Neural cell (in vitro differentiated cells): ENCODE results near the gene C2orf49. TPM values are rescaled to one million over a fixed set of nuclear protein-coding genes. Genes with fewer than 3 reads are reported as not detected.

Source experiments
- H2AFZ ChIP-seq: fragments of 200-600, 300-800 bp; sonication (generic), shearing (Covaris generic); 2 replicates; pipeline ENCODE4 v1.6.0; 2014; ENCODE audit warnings: low read depth, mild to moderate bottlenecking, antibody characterized with exemption, low read length, moderate library complexity
- H3F3A ChIP-seq: fragments of 200-600 bp; shearing (Covaris generic); 2 replicates; pipeline ENCODE4 v1.6.1; 2016; ENCODE audit warnings: mild to moderate bottlenecking, moderate library complexity, mixed read lengths, antibody characterized with exemption, low read length; ENCODE audit not compliant: insufficient read depth, poor library complexity, severe bottlenecking
- H3K27ac ChIP-seq: fragments of 200-600, 300-800 bp; sonication (generic), shearing (Covaris generic); 2 replicates; pipeline ENCODE4 v1.5.1; 2014; ENCODE audit warnings: mild to moderate bottlenecking, low read length, moderate library complexity
- H3K27me3 ChIP-seq: fragments of 300-800, 200-600 bp; sonication (generic), shearing (Covaris generic); 2 replicates; pipeline ENCODE4 v1.6.0; 2014; ENCODE audit warnings: mild to moderate bottlenecking, low read depth, low read length, moderate library complexity; ENCODE audit not compliant: insufficient read depth
- H3K36me3 ChIP-seq: fragments of 300-800, 200-600 bp; sonication (generic), shearing (Covaris generic); 2 replicates; pipeline ENCODE4 v1.5.1; 2014; ENCODE audit warnings: mild to moderate bottlenecking, antibody characterized with exemption, low read length, moderate library complexity; ENCODE audit not compliant: insufficient read depth
- H3K4me2 ChIP-seq: fragments of 300-800, 200-600 bp; sonication (generic), shearing (Covaris generic); 2 replicates; pipeline ENCODE4 v1.6.0; 2014; ENCODE audit warnings: mild to moderate bottlenecking, low read length
- H3K4me3 ChIP-seq: fragments of 300-800, 200-600 bp; sonication (generic), shearing (Covaris generic); 2 replicates; pipeline ENCODE4 v1.5.1; 2014; ENCODE audit warnings: mild to moderate bottlenecking, low read length, moderate library complexity
- H3K79me2 ChIP-seq: fragments of 200-600 bp; shearing (Covaris generic); replicated peaks from 2 replicates; pipeline ENCODE4 v1.6.0; 2014; ENCODE audit warnings: mild to moderate bottlenecking, low read length, moderate library complexity; ENCODE audit not compliant: insufficient read depth
- H3K9ac ChIP-seq: fragments of 300-800, 200-600 bp; sonication (generic), shearing (Covaris generic); 2 replicates; pipeline ENCODE4 v1.6.1; 2016; ENCODE audit warnings: mild to moderate bottlenecking, low read length, mixed read lengths
- H3K9me2 ChIP-seq: fragments of 200-600 bp; shearing (Covaris generic); 2 replicates; pipeline ENCODE4 v1.6.1; 2016; ENCODE audit warnings: mild to moderate bottlenecking, low read length, mixed read lengths; ENCODE audit not compliant: insufficient read depth
- H3K9me3 ChIP-seq: fragments of 200-600, 300-800 bp; sonication (generic), shearing (Covaris generic); 2 replicates; pipeline ENCODE4 v1.6.1; 2016; ENCODE audit warnings: mild to moderate bottlenecking, mixed run types, low read length, moderate library complexity, mixed read lengths
- H4K20me1 ChIP-seq: fragments of 200-600 bp; shearing (Covaris generic); 2 replicates; pipeline ENCODE4 v1.6.1; 2016; ENCODE audit warnings: mild to moderate bottlenecking, mixed run types; ENCODE audit not compliant: insufficient read depth
- EP300 ChIP-seq: fragments of 450-650 bp; conservative IDR thresholded peaks from 2 replicates; pipeline ENCODE4 v1.6.1; 2014; ENCODE audit warnings: antibody characterized with exemption, mild to moderate bottlenecking, moderate library complexity; ENCODE audit not compliant: poor library complexity, severe bottlenecking
- EZH2 ChIP-seq: fragments of 200-600, 300-800 bp; shearing (Covaris generic), sonication (generic); IDR thresholded peaks from 2 replicates; pipeline ENCODE4 v1.6.1; 2014; ENCODE audit warnings: antibody characterized with exemption, low read length, borderline replicate concordance, mild to moderate bottlenecking; ENCODE audit not compliant: insufficient read depth, poor library complexity, severe bottlenecking
- MXI1 ChIP-seq: fragments of 450-650 bp; conservative IDR thresholded peaks from 2 replicates; pipeline ENCODE4 v1.6.1; 2014; ENCODE audit warnings: antibody characterized with exemption, mild to moderate bottlenecking; ENCODE audit not compliant: poor library complexity, severe bottlenecking
- POLR2AphosphoS5 ChIP-seq: IDR thresholded peaks from 2 replicates; pipeline ENCODE4 v1.6.1; 2012
- RAD21 ChIP-seq: fragments of 450-650 bp; conservative IDR thresholded peaks from 2 replicates; pipeline ENCODE4 v1.6.1; 2014; ENCODE audit warnings: antibody characterized with exemption, mild to moderate bottlenecking, moderate library complexity
- SMC3 ChIP-seq: fragments of 450-650 bp; conservative IDR thresholded peaks from 2 replicates; pipeline ENCODE4 v1.6.1; 2014; ENCODE audit warnings: antibody characterized with exemption, mild to moderate bottlenecking, moderate library complexity; ENCODE audit not compliant: poor library complexity
- TAF1 ChIP-seq: IDR thresholded peaks from 2 replicates; pipeline ENCODE4 v1.6.1; 2012; ENCODE audit warnings: low read depth
- polyA plus RNA-seq: library from polyadenylated mRNA; depleted of rRNA; stranded (reverse); fragments of >200 nt; gene quantifications from 2 replicates; pipeline ENCODE4 v1.2.3, GENCODE V29; 2014
- TF ChIP-seq, protein P1 (sequence below): fragments of 450-650 bp; IDR thresholded peaks from 2 replicates; pipeline ENCODE4 v1.5.1; 2014; ENCODE audit warnings: antibody characterized with exemption, mild to moderate bottlenecking, moderate library complexity; ENCODE audit not compliant: poor library complexity, severe bottlenecking
- TF ChIP-seq, protein P2 (sequence below): IDR thresholded peaks from 2 replicates; pipeline ENCODE4 v1.6.1; 2012; ENCODE audit warnings: borderline replicate concordance

C2orf49 gene
- polyA plus RNA-seq, 1 donor from 2014 or later = 35.6 TPM

DNA sequence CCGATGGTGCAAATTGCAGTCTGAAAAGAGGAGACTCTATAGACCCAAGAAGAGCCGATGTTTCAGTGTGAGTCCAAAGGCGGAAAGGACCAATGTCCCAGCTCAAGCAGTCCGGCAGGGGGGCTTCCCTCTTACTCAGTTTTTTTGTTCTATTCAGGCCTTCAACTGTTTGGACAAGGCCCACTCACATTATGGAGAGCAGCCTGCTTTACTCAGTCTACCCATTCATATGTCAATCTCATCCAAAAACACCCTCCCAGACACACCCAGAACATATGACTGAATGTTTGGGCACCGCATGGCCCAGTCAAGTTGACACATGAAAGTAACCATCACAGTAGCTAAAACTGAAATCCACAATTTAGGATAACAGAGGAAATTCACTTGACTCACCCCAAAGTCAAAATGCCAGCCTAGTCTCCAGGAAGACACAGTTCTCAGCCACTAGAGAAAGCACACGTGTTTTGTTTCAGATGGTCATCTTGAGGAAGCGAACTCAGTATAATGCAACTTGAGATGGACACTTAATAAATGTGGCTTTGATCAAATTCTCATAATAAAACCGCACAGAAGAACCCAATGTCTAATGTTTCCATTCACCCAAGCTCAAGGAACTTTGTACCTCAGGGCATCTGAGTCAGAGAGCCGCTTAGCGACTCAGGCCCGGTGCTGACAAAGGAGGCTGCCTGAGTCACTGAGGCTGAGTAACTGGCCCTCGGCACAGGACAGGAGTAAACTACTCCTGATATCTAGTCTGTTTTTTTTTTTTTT lies 59.1 kb downstream of the C2orf49 start:
- H3K79me2 ChIP-seq = no peaks in the 10 kb centered on the region
- H3K9me2 ChIP-seq = no peaks in the 10 kb centered on the region
- no peak overlapping the region for H3K27ac ChIP-seq
- H3K27me3 ChIP-seq = peaks cover 23% of the 10 kb centered on the region
- H3K9me3 ChIP-seq = no peaks in the 10 kb centered on the region
- no peaks in the 10 kb centered on the region for H4K20me1 ChIP-seq
- no peak overlapping the region for H2AFZ ChIP-seq
- no peak overlapping the region for H3K4me3 ChIP-seq
- H3K36me3 ChIP-seq = no peaks in the 10 kb centered on the region
- TF ChIP-seq POLR2AphosphoS5 (no peak), SMC3 (no peak), EZH2 (no peak), RAD21 (no peak), EP300 (no peak), MXI1 (no peak), TAF1 (no peak)
- TF ChIP-seq, protein P1, sequence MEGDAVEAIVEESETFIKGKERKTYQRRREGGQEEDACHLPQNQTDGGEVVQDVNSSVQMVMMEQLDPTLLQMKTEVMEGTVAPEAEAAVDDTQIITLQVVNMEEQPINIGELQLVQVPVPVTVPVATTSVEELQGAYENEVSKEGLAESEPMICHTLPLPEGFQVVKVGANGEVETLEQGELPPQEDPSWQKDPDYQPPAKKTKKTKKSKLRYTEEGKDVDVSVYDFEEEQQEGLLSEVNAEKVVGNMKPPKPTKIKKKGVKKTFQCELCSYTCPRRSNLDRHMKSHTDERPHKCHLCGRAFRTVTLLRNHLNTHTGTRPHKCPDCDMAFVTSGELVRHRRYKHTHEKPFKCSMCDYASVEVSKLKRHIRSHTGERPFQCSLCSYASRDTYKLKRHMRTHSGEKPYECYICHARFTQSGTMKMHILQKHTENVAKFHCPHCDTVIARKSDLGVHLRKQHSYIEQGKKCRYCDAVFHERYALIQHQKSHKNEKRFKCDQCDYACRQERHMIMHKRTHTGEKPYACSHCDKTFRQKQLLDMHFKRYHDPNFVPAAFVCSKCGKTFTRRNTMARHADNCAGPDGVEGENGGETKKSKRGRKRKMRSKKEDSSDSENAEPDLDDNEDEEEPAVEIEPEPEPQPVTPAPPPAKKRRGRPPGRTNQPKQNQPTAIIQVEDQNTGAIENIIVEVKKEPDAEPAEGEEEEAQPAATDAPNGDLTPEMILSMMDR = no peak
- TF ChIP-seq, protein P2, sequence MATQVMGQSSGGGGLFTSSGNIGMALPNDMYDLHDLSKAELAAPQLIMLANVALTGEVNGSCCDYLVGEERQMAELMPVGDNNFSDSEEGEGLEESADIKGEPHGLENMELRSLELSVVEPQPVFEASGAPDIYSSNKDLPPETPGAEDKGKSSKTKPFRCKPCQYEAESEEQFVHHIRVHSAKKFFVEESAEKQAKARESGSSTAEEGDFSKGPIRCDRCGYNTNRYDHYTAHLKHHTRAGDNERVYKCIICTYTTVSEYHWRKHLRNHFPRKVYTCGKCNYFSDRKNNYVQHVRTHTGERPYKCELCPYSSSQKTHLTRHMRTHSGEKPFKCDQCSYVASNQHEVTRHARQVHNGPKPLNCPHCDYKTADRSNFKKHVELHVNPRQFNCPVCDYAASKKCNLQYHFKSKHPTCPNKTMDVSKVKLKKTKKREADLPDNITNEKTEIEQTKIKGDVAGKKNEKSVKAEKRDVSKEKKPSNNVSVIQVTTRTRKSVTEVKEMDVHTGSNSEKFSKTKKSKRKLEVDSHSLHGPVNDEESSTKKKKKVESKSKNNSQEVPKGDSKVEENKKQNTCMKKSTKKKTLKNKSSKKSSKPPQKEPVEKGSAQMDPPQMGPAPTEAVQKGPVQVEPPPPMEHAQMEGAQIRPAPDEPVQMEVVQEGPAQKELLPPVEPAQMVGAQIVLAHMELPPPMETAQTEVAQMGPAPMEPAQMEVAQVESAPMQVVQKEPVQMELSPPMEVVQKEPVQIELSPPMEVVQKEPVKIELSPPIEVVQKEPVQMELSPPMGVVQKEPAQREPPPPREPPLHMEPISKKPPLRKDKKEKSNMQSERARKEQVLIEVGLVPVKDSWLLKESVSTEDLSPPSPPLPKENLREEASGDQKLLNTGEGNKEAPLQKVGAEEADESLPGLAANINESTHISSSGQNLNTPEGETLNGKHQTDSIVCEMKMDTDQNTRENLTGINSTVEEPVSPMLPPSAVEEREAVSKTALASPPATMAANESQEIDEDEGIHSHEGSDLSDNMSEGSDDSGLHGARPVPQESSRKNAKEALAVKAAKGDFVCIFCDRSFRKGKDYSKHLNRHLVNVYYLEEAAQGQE = no peak
- H3K4me2 ChIP-seq = no peak overlapping the region
- no peak overlapping the region for H3K9ac ChIP-seq
- no peaks in the 10 kb centered on the region for H3F3A ChIP-seq

DNA sequence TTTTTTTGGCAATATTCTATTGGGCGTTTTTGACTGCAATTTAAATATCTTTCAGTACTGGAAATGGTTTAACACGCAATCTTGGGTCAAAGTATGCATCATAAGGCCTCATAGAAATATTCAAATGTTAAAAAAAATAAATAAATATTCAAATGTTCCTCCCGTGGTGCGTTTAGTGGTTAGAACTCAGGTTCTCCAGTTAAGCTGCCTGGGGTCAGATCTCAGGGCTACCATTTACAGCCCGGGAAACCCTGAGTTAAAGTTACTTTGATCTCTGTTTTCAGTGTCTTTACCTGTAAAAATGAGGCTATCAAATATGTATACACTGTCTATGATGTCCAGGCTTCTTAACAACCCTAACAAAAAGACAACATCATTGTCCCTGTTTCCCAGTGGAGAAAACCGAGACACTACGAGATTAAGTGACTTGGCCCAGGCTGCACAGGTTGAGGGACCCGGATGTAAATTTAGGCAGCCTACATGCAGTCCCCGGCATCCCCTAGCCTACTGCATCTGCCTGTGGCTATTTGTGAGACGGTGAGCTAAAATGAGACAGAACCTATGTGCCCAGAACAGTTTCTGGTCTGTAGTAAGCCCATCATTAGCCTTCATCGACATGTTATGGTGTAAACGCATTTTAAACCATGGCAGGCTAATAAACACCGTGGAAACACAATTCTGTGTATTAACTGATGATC lies 59.8 kb downstream of the C2orf49 start:
- H3K9me3 ChIP-seq = no peaks in the 10 kb centered on the region
- no peak overlapping the region for H3K4me2 ChIP-seq
- no peaks in the 10 kb centered on the region for H3K9me2 ChIP-seq
- no peaks in the 10 kb centered on the region for H3K79me2 ChIP-seq
- no peaks in the 10 kb centered on the region for H4K20me1 ChIP-seq
- no peak overlapping the region for H3K9ac ChIP-seq
- no peak overlapping the region for H2AFZ ChIP-seq
- H3K36me3 ChIP-seq = no peaks in the 10 kb centered on the region
- TF ChIP-seq RAD21 (no peak), TAF1 (no peak), SMC3 (no peak)
- TF ChIP-seq, protein P2 = no peak
- no peak overlapping the region for H3K4me3 ChIP-seq
- peaks cover 23% of the 10 kb centered on the region for H3K27me3 ChIP-seq
- H3F3A ChIP-seq = no peaks in the 10 kb centered on the region
- no peak overlapping the region for H3K27ac ChIP-seq
